HFFc6 (cell line): ENCODE data around the gene DNAH17. TPM values are rescaled to one million over a fixed set of nuclear protein-coding genes. Genes with fewer than 3 reads are reported as not detected.

Experiments used
- DNase-seq: peaks from one replicate; pipeline ENCODE4 v3.0.0-alpha.2; 2018
- H3K27ac Mint-ChIP-seq: 2 replicates; pipeline ENCODE4 v1.8.0; 2020; ENCODE audit warnings: mild to moderate bottlenecking, mixed read lengths
- H3K27me3 Mint-ChIP-seq: 2 replicates; pipeline ENCODE4 v1.8.0; 2021; ENCODE audit warnings: mild to moderate bottlenecking, moderate library complexity, mixed read lengths; ENCODE audit not compliant: insufficient read depth
- H3K36me3 Mint-ChIP-seq: 2 replicates; pipeline ENCODE4 v1.8.0; 2021; ENCODE audit warnings: low read depth, mixed read lengths
- H3K4me1 Mint-ChIP-seq: 2 replicates; pipeline ENCODE4 v1.8.0; 2020; ENCODE audit warnings: low read depth, mixed read lengths
- H3K4me3 Mint-ChIP-seq: 2 replicates; pipeline ENCODE4 v1.8.0; 2020; ENCODE audit warnings: mild to moderate bottlenecking, moderate library complexity, mixed read lengths
- H3K9me3 Mint-ChIP-seq: 2 replicates; pipeline ENCODE4 v1.8.0; 2020; ENCODE audit warnings: mild to moderate bottlenecking, mixed read lengths
- total RNA-seq, 6 experiments: library from RNA; stranded (reverse); fragmentation: NEBNext Ultra II Directional; extraction: Animal tissue kit (Norgen Biotek cat#: 25700); gene quantifications; 2 replicates in 1 of 6; 3 replicates in 5 of 6; pipeline ENCODE4 v1.2.3, GENCODE V29; 2021
- TF ChIP-seq, protein P1 (sequence below): fragments of 200-600 bp; sonication (generic); IDR thresholded peaks from 2 replicates; pipeline ENCODE4 v1.5.0; 2021; ENCODE audit warnings: antibody characterized with exemption, mild to moderate bottlenecking

Gene DNAH17
- total RNA-seq, 6 experiments from 2014 or later: not detected

GRCh38 chr17:78524870-78525510 lies 52.2 kb downstream of the DNAH17 start:
- TF ChIP-seq, protein P1, sequence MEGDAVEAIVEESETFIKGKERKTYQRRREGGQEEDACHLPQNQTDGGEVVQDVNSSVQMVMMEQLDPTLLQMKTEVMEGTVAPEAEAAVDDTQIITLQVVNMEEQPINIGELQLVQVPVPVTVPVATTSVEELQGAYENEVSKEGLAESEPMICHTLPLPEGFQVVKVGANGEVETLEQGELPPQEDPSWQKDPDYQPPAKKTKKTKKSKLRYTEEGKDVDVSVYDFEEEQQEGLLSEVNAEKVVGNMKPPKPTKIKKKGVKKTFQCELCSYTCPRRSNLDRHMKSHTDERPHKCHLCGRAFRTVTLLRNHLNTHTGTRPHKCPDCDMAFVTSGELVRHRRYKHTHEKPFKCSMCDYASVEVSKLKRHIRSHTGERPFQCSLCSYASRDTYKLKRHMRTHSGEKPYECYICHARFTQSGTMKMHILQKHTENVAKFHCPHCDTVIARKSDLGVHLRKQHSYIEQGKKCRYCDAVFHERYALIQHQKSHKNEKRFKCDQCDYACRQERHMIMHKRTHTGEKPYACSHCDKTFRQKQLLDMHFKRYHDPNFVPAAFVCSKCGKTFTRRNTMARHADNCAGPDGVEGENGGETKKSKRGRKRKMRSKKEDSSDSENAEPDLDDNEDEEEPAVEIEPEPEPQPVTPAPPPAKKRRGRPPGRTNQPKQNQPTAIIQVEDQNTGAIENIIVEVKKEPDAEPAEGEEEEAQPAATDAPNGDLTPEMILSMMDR: no peak
- no peaks in the 10 kb centered on the region for H3K4me1 Mint-ChIP-seq
- no peaks in the 10 kb centered on the region for H3K9me3 Mint-ChIP-seq
- DNase-seq: no peak
- no peak overlapping the region for H3K27ac Mint-ChIP-seq
- no peak overlapping the region for H3K4me3 Mint-ChIP-seq
- no peaks in the 10 kb centered on the region for H3K36me3 Mint-ChIP-seq
- H3K27me3 Mint-ChIP-seq: peaks cover 26% of the 10 kb centered on the region

GRCh38 chr17:78523934-78524655 lies 53.1 kb downstream of the DNAH17 start:
- H3K36me3 Mint-ChIP-seq: no peaks in the 10 kb centered on the region
- no peak overlapping the region for H3K4me3 Mint-ChIP-seq
- peaks cover 25% of the 10 kb centered on the region for H3K27me3 Mint-ChIP-seq
- DNase-seq: no peak
- no peak overlapping the region for H3K27ac Mint-ChIP-seq
- TF ChIP-seq, protein P1: no peak
- no peaks in the 10 kb centered on the region for H3K4me1 Mint-ChIP-seq
- H3K9me3 Mint-ChIP-seq: no peaks in the 10 kb centered on the region

- TF ChIP-seq, protein P1: no peak
- Mint-ChIP-seq H3K9me3 (no peaks in the 10 kb centered on the region), H3K4me1 (no peaks in the 10 kb centered on the region), H3K4me3 (no peak overlapping the region), H3K27me3 (peaks cover 27% of the 10 kb centered on the region), H3K36me3 (no peaks in the 10 kb centered on the region), H3K27ac (no peak overlapping the region)
- DNase-seq: no peak
Measured at GRCh38 chr17:78522031-78522809, 55.0 kb downstream of the DNAH17 start.

DNA sequence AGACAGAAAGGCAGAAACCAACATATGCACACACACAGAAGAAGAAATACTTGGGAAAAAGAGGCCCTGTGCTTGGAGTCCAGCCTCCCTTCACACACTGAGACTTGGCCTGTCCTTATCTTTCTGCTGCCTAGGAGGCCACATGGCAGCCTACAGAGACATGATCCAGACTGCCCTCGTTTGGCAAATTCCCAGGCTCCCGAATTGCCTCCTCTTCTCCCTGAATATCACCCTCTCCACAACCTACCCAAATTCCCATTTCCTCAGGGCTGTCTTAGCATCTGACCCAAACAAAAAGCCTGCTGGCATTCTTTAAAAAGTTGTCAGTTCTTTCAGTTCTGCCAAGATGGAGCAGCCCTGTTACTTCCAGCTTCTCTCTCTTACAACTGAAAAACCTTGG lies 59.8 kb downstream of the DNAH17 start:
- TF ChIP-seq, protein P1: no peak
- peaks cover 16% of the 10 kb centered on the region for H3K27me3 Mint-ChIP-seq
- no peak overlapping the region for H3K27ac Mint-ChIP-seq
- H3K36me3 Mint-ChIP-seq: no peaks in the 10 kb centered on the region
- H3K4me3 Mint-ChIP-seq: no peak overlapping the region
- no peaks in the 10 kb centered on the region for H3K9me3 Mint-ChIP-seq
- H3K4me1 Mint-ChIP-seq: no peaks in the 10 kb centered on the region
- no peak for DNase-seq

DNA sequence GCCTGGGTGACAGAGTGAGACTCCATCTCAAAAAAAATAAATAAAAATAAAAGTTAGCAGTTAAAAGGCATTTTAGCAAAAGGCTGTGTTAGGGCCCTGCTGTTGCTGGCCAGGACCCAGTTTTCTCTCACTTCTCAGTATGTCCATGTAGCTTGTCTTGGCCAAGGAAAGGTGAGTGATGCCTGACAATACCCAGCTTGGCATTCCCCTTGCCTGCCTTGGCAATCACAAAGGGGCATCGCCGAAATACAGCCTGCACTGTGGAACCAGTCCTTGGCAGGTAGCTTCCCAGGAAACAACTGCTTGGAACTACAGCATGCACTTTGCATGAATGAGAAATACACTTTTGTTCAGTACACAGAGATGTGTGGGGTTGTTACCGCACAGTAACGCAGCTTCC lies 61.7 kb downstream of the DNAH17 start:
- no peaks in the 10 kb centered on the region for H3K9me3 Mint-ChIP-seq
- no peaks in the 10 kb centered on the region for H3K4me1 Mint-ChIP-seq
- TF ChIP-seq, protein P1: no peak
- H3K27me3 Mint-ChIP-seq: peaks cover 19% of the 10 kb centered on the region
- no peak for DNase-seq
- no peaks in the 10 kb centered on the region for H3K36me3 Mint-ChIP-seq
- no peak overlapping the region for H3K27ac Mint-ChIP-seq
- no peak overlapping the region for H3K4me3 Mint-ChIP-seq
